Measurements from ENCODE around the gene PDE9A. TPM values are rescaled to one million over a fixed set of nuclear protein-coding genes. Genes with fewer than 3 reads are reported as not detected.

The PDE9A gene
- total RNA-seq, 4 donors from 2014 or later, result 2.9 to 16.9 (median 7.0) TPM

DNA sequence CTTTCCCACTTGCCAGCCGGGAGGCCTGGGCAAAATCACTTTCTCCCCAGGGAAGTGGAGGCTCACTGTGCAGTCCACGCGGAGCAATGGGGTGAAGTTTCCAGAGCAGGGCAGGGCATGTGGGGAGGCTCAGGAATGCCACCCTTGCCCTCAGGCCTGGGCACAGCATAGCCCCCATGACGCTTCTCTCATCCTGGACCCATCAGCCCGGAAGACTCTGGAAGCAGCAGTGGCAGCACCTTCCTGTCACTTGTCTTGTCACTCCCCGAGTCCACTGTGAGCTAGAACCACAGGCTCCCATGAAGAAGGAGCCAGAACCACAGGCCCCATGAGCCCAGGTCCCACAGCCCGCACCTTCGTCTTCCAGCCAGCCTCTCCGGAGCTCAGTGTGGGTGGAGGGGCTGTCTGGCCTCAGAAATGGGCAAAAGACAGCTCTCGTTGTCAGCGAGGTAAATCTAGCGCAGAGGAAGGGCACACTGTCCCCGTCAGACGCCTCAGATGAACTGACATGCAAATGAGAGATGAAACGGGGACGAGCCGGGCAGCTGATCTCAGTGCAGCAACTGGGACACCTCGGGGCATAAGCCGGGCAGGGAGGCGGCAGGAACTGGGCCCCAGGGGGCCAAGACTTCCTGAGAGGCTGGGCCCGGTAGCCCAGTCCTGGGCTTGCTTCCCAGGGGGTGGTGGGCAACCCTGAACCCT is 6.1 kb downstream of the PDE9A start:
- TF ChIP-seq CTCF (IDR thresholded peaks at IDR 0.05), result no peak
- ATAC-seq (ENCODE audit: low FRiP score), result no peak

GRCh38 chr21:42660118-42660470 is 6.7 kb downstream of the PDE9A start:
- DNase-seq (ENCODE audit: low spot score) (no peak), ATAC-seq (ENCODE audit: low FRiP score) (no peak)
- no peak for TF ChIP-seq CTCF (IDR thresholded peaks at IDR 0.05)

More for the DNA sequence above, 6.1 kb downstream of the PDE9A start:
- no peak for DNase-seq (ENCODE audit: low spot score)

- DNase-seq (ENCODE audit: low spot score) (no peak), ATAC-seq (ENCODE audit: low FRiP score) (no peak)
- no peak for TF ChIP-seq CTCF (IDR thresholded peaks at IDR 0.05)
Observed at GRCh38 chr21:42661688-42662429, 8.4 kb downstream of the PDE9A start.

DNA sequence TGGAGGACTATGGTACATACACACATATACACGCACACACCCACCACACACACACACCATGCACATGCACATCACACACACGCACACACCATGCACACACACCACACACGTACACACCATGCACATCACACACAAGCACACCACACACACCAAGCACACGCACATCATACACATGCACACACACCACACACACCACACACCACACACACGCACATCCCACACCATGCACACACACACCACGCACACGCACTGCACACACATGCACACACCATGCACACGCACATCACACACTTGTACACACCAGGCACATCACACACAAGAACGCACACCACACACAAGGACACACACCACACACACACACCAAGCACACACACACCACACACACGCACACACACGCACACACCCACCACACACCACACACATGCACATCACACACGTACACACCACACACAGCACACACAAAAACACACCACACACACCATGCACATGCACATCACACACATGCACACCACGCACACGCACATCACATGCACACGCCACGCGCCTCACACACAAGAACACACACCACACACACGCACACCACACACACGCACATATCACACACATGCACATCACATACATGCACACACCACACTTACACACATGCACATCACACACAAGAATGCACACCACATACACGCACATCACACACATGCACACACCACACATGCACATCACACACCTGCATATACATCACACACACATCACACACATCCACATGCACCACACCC is 9.2 kb downstream of the PDE9A start:
- ATAC-seq (ENCODE audit: low FRiP score) (no peak), DNase-seq (ENCODE audit: low spot score) (no peak)
- no peak for TF ChIP-seq CTCF (IDR thresholded peaks at IDR 0.05)

DNA sequence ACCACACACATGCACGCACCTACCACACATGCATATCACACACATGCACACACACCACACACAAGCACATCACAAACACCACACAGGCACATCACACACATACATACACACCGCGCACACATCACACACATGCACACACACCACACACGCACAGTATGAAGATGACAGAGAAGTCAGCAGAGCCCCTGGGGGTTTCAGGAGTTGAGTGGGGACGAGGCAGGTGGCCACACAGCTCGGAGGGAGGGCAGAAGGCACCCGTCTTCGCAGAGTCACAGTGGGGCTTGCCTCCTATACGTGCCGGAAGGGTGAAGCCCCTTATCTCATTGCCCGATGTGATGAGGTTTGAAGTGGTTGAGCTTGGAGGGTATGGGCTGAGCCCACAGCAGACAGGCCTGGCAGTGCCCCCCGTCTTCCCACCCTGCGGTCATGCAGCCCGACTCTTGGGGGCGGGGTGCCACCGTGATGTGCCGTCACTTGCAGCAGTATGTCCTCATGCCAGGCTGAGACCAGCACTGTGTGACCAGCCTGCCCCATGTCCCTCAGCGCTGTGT is 9.9 kb downstream of the PDE9A start:
- no peak for ATAC-seq (ENCODE audit: low FRiP score)
- no peak for DNase-seq (ENCODE audit: low spot score)
- no peak for TF ChIP-seq CTCF (IDR thresholded peaks at IDR 0.05)

GRCh38 chr21:42663860-42664535 is 10.6 kb downstream of the PDE9A start:
- TF ChIP-seq CTCF (IDR thresholded peaks at IDR 0.05), result no peak
- no peak for ATAC-seq (ENCODE audit: low FRiP score)
- DNase-seq (ENCODE audit: low spot score), result no peak
